Measurements from ENCODE around the gene HSPB8. TPM values are rescaled to one million over a fixed set of nuclear protein-coding genes. Genes with fewer than 3 reads are reported as not detected.
A peak's percentile ranks its signal among the peaks of the same experiment; 100 is the strongest.

The HSPB8 gene
- total and polyA plus RNA-seq, 8 donors, result 5.4 to 21.2 (median 9.7) TPM

- Histone ChIP-seq H3K27me3 (peaks cover 0 to 5% (median 0%) of the 10 kb centered on the region in 4 donors), H3K36me3 (no peaks in the 10 kb centered on the region), H3K4me1 (peaks cover 0 to 5% (median 0%) of the 10 kb centered on the region in 3 donors), H3K4me3 (no peak overlapping the region), H3K27ac (no peak overlapping the region), H3K9me3 (no peaks in the 10 kb centered on the region)
- 36 to 37% methylated on average over 21 of the region's 21 CpGs for WGBS, 2 donors
- TF ChIP-seq, protein P1, sequence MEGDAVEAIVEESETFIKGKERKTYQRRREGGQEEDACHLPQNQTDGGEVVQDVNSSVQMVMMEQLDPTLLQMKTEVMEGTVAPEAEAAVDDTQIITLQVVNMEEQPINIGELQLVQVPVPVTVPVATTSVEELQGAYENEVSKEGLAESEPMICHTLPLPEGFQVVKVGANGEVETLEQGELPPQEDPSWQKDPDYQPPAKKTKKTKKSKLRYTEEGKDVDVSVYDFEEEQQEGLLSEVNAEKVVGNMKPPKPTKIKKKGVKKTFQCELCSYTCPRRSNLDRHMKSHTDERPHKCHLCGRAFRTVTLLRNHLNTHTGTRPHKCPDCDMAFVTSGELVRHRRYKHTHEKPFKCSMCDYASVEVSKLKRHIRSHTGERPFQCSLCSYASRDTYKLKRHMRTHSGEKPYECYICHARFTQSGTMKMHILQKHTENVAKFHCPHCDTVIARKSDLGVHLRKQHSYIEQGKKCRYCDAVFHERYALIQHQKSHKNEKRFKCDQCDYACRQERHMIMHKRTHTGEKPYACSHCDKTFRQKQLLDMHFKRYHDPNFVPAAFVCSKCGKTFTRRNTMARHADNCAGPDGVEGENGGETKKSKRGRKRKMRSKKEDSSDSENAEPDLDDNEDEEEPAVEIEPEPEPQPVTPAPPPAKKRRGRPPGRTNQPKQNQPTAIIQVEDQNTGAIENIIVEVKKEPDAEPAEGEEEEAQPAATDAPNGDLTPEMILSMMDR (IDR thresholded peaks at IDR 0.05), result no peak
- intact Hi-C loops (cut with DNase I), result no loop called here
- ATAC-seq (peak in 3 of 4 donors; percentile 22 to 53 (median 42)), DNase-seq (peak in 5 of 6 donors; percentile 45 to 67 (median 61)), FAIRE-seq (no peak)
These were observed 2.3 kb upstream of the HSPB8 start for GRCh38 chr12:119176267-119177055.

- Histone ChIP-seq H3K4me3 (no peak overlapping the region), H3K27me3 (peaks cover 0 to 5% (median 0%) of the 10 kb centered on the region in 4 donors), H3K9me3 (no peaks in the 10 kb centered on the region), H3K36me3 (no peaks in the 10 kb centered on the region), H3K4me1 (peaks cover 0 to 5% (median 0%) of the 10 kb centered on the region in 3 donors), H3K27ac (no peak overlapping the region)
- 80 to 89% methylated on average over 4 of the region's 4 CpGs for WGBS, 2 donors
- DNase-seq (no peak), FAIRE-seq (no peak), ATAC-seq (no peak)
- intact Hi-C loops (cut with DNase I), result no loop called here
- TF ChIP-seq, protein P1 (IDR thresholded peaks at IDR 0.05), result no peak
These were observed 1.7 kb upstream of the HSPB8 start for GRCh38 chr12:119177056-119177325.

- H3K27me3 ChIP-seq, result peaks cover 0 to 5% (median 0%) of the 10 kb centered on the region in 4 donors
- no peak overlapping the region for H3K4me3 ChIP-seq
- FAIRE-seq, result no peak
- H3K27ac ChIP-seq, result peak overlapping the region in 3 of 4 donors; percentile 62 to 91 (median 89)
- WGBS, 2 donors, result 90% methylated on average over 15 of the region's 15 CpGs
- peaks cover 0 to 5% (median 0%) of the 10 kb centered on the region in 3 donors for H3K4me1 ChIP-seq
- intact Hi-C loops (cut with DNase I), result no loop called here
- no peaks in the 10 kb centered on the region for H3K9me3 ChIP-seq
- no peaks in the 10 kb centered on the region for H3K36me3 ChIP-seq
- DNase-seq, result no peak
- ATAC-seq, result no peak
- TF ChIP-seq, protein P1 (IDR thresholded peaks at IDR 0.05), result no peak
These were observed 879 bp upstream of the HSPB8 start for GRCh38 chr12:119177724-119178380.

- Histone ChIP-seq H3K4me3 (peak overlapping the region in 3 of 4 donors; percentile 6 to 49 (median 29)), H3K4me1 (peaks cover 0 to 5% (median 0%) of the 10 kb centered on the region in 3 donors), H3K9me3 (no peaks in the 10 kb centered on the region), H3K27me3 (peaks cover 0 to 5% (median 0%) of the 10 kb centered on the region in 4 donors), H3K36me3 (no peaks in the 10 kb centered on the region), H3K27ac (peak overlapping the region; percentile 62 to 91 (median 86))
- 18 to 19% methylated on average over 18 of the region's 18 CpGs for WGBS, 2 donors
- ATAC-seq (peak; percentile 66 to 73 (median 69)), DNase-seq (peak in 5 of 6 donors; percentile 44 to 61 (median 52)), FAIRE-seq (no peak)
- TF ChIP-seq, protein P1 (IDR thresholded peaks at IDR 0.05), result no peak
- intact Hi-C loops (cut with DNase I), result no loop called here
These were observed 747 bp downstream of the HSPB8 start for GRCh38 chr12:119179335-119180021.

All from pancreas (tissue), 10 donors.